Fibroblast of lung (primary cell): ENCODE data around the gene ABAT.

ENCODE experiments used
- EZH2 ChIP-seq: IDR thresholded peaks from 2 replicates; pipeline ENCODE4 v1.5.1; 2012; ENCODE audit warnings: low read length, control low read depth, mild to moderate bottlenecking; ENCODE audit errors: missing control alignments
- TF ChIP-seq, protein P1 (sequence below), 2 donors: IDR thresholded peaks in 1 of 2; conservative IDR thresholded peaks in 1 of 2; 1 replicate in 1 of 2; 2 replicates in 1 of 2; pipeline ENCODE4 v1.5.1; 2011 to 2012; ENCODE audit warnings: low read length in 2 of 2, control low read depth in 1 of 2, inconsistent platforms in 1 of 2, low read depth in 1 of 2, mild to moderate bottlenecking in 1 of 2

GRCh38 chr16:8814095-8814806 lies 139.8 kb downstream of the ABAT start:
- TF ChIP-seq, protein P1, sequence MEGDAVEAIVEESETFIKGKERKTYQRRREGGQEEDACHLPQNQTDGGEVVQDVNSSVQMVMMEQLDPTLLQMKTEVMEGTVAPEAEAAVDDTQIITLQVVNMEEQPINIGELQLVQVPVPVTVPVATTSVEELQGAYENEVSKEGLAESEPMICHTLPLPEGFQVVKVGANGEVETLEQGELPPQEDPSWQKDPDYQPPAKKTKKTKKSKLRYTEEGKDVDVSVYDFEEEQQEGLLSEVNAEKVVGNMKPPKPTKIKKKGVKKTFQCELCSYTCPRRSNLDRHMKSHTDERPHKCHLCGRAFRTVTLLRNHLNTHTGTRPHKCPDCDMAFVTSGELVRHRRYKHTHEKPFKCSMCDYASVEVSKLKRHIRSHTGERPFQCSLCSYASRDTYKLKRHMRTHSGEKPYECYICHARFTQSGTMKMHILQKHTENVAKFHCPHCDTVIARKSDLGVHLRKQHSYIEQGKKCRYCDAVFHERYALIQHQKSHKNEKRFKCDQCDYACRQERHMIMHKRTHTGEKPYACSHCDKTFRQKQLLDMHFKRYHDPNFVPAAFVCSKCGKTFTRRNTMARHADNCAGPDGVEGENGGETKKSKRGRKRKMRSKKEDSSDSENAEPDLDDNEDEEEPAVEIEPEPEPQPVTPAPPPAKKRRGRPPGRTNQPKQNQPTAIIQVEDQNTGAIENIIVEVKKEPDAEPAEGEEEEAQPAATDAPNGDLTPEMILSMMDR (conservative IDR thresholded peaks at IDR 0.05 in 1 of 2, IDR thresholded peaks at IDR 0.05 in 1 of 2; ENCODE audit: low read depth in 1 of 2, low read length in 2 of 2), result no peak
- TF ChIP-seq EZH2, result no peak
